GM21576 (cell line): ENCODE measurements around the gene SRRM4.

ENCODE experiments used
- ATAC-seq: cut with Tn5 transposase; IDR thresholded peaks from one replicate; pipeline ENCODE4 v1.9.1; 2021; ENCODE audit warnings: mild to moderate bottlenecking, moderate library complexity; ENCODE audit not compliant: unreplicated experiment

SRRM4 gene

DNA sequence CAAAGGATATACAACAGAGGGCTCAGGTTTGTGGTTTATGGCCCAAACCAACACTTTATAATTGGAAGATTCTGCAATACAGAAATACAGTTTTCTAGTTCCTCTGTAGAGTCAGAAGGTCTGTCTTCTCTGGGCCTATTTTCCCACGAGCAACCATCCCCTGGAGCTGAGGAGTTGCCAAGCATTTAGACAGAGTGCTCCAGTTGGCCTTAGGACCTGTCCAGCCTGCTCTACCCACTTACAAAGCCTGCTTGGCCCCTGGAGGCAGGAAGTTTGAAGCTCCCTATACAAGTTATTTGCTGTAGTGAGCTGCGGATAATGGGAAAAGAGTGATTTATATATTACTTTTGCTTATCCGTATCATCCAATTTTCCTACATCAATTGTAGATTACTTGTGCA lies 136.6 kb downstream of the SRRM4 start:
- ATAC-seq: no peak

DNA sequence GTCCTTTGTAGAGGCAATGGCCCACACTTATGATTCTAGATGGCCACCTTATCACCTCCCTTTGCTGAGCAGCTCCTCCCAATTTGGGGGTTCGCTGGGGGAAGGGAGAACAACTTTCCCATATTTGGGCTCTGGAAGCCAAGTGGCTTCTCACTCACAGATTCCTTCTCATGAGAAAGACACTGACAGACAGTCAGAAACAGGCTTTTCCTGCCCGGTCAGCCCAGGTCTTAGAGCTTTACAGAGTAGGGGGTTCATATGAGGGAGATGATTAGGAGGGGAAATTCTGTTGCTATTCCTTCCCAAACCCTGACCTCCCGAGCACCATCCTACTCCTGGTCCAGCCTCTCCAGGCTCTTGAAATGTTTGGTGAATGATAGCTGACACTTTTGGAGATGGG lies 137.3 kb downstream of the SRRM4 start:
- ATAC-seq: no peak

DNA sequence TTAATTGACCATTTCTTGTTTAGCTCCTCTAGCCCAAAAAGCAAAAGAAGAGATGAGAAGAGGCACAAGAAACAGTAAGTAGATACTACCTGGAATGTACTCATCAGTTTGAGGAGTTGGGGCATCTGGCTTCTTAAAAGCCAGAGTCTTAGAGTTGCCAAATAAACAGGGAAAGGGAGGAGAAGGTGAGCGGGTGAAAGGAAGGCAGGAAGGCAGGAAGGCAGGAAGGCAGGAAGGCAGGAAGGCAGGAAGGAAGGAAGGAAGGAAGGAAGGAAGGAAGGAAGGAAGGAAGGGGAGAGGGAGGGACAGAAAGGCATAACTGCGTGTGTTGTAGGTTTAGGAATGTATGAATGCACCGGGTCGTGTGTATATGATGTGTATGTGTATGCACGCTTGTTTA lies 140.7 kb downstream of the SRRM4 start:
- ATAC-seq: no peak

DNA sequence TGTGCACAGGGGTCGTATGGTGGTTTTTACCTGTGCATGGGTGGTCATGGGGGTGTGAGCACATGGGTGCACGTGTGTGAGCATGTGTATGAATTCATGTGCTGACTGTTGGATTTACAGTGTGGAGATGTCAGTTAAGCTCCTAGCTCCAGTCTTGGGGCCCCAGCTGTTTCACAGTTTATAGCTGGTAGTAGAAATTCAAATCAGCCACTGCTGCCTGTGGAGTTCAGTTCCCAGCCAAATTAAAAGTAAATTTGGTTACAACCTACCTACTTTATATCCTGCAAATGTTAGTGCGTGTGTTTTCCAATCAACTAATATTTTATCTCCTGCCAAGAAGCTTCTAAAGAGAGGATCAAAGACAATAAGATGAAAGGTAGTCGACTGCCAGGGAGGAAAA lies 141.4 kb downstream of the SRRM4 start:
- no peak for ATAC-seq

DNA sequence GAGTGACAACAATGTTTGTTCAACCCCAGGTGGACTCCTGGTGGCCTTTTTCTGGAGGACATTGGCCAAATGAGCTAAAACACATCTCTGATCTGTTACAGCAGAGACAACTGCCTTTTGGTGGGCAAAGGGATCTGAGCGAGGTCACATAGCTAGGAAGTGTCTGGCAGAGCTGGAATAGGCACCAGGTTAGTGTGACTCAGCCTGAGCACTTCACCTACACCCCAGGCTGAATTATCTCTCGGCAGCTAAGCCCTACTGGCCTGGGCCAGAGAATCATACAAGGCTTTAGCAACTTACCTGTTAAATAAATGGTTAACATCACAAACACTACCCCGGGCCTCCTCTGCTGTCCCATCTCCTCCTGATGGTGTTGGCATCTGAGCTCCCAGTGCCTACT lies 147.2 kb downstream of the SRRM4 start:
- ATAC-seq: no peak

DNA sequence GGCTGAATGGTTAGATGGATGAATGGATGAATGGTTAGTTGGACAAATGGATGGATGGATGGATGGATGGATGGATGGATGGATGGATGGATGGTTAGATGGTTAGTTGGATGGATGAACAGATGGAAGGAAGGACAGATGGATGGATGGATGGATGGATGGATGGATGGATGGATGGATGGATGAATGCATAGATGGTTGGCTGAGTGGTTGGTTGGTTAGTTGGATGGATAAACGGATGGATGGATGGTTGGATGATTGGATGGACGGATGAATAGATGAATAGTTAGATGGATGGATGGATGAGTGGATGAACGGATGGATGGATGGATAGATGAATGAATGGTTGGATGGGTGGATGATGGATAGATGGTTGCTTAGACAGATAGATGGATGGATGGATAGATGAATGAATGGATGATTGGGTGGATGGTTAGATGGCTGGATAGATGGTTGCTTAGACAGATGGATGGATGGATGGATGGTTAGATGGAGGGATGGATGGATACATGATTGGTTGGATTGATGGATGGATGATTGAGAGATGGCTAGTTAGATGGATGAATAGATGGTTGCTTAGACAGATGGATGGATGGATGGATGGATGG lies 148.6 kb downstream of the SRRM4 start:
- no peak for ATAC-seq

DNA sequence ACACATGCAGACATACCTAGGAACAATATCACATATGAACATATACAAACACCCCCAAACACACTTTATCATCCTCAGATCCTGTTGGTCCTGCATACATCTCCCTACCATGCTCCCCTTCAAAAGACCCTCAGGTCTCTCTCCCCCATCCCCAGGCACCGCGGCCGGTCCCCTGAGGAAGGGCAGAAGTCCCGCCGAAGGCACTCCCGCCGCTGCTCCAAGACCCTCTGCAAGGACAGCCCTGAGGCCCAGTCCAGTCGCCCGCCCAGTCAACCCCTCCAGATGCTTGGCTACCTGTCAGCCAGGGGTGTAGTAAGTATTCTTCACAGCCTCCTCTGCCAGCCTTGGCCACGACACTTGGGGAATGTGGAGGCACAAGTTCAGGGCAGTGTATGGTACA lies 149.2 kb downstream of the SRRM4 start:
- ATAC-seq: no peak

DNA sequence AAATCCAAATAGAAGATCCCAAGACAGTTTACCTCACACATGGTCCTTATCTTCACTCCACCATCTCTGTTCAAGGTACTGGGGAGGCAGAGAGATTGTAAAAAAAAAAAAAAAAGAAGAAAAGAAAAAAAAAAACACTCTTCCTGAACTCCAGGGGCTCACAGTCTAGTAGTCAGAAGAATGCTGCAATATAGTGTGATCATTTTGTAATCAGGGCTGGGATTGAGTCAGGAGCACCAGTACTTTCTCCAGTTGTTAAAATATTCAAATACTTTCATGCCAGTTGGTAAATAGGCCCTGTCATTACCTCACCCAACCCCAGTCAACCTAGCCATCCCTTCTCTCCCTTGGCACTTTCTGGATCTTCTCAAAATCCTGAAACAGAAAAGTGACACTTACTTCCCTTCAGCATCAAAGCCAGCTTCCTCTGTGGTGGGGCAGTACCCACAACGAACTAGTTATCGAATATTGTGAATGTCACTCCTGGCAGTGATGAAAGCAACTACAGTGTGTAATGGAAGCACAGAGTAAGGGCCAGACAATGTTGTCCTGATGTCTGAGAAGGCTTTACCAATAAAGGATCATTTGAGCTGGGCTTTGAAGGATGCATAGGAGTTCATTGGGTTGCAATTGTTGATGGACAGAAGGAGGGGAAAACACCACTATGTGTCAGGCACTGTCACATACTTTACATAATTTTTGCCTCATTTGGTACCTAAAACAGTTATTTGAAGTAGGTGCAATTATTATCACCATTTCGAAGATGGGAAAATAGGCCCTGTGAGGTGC lies 153.1 kb downstream of the SRRM4 start:
- ATAC-seq: no peak

DNA sequence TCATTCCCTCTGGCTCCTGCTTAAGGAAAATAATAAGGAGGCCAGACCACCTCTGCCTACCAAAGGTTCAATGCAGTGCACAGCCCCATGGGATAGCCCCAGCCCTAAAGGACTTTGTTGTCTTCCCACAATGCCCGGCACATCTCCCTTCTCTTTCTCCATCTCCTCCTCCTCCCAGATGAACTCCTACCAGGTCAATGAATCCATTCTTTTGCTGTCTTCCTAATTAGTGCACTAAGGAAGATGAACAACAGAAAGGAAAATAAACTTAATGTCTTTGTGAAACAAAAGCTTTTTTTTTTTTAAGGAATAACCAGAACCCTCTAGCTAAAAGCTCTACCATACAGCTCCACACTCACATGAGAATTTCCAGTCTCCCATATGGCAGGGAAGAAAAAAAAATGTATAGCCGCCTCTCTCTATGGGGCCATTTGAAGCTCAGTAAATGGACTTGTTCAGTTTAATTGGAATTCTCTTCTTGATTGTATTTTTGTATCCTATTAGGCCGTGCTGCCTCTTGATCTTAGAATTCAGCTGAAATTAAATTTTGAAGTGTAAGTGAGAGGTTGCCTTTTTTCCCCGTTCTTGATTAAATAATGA lies 155.6 kb downstream of the SRRM4 start:
- no peak for ATAC-seq

DNA sequence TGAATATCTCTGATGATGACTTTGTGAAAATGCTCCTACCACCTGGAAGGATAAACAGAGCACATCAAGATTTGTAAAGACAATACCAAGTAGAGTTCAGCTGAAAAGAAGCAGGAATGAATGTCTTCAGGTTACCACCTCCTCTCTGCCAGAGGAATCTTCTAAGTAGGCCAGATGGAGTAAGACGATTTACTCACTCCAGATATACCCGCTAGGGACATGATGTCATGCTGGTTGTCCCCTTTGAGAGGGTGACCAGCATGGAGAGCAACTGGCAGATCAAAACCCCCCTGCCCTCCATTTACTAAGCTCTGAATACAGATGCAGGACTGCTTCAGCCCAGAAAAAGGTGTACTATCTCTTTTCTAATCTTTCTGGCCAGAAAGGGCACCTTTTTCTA lies 158.1 kb downstream of the SRRM4 start:
- no peak for ATAC-seq

DNA sequence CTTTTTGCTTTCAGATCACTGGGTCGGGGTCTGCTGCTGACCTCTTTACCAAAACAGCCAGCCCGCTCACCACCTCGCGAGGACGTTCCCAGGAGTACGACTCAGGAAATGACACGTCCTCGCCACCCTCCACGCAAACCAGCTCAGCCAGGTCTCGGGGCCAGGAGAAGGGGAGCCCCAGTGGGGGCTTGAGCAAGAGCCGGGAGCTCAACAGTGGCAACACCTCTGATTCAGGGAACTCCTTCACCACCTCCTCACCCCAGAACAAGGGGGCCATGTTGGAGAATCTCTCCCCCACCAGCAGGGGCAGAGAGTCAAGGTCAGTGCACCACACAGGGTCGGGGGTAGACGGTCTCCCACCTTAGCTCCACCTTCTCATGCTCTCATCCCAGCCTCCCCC lies 164.0 kb downstream of the SRRM4 start:
- ATAC-seq: no peak

DNA sequence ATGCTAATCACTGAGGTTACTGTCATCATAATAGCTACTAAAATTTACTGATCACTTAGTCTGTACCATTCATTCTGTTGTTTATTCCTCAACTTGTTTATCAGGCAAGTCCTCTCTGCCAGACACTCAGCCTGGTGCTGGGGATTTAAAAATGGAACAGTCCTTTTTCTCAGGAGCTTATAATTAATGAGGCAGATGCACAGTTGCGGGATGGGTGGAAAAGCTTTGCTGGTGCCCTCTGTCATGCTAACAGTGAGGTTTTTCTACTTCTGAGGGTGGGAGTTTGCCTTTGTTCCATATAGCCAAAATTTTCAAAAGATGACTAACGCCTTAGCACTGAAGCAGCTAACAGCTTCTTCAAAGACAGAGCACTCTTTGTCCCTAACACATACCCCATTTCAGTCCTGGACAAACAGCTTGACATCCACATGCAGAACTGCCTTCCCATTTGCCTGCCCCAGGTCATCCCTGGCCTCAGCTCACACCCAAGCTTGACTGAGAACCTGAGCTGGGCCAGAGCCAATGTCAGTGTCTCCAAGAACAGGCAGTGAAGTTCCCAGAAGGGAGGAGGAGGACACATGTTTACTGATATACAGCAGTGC lies 166.6 kb downstream of the SRRM4 start:
- ATAC-seq: no peak

DNA sequence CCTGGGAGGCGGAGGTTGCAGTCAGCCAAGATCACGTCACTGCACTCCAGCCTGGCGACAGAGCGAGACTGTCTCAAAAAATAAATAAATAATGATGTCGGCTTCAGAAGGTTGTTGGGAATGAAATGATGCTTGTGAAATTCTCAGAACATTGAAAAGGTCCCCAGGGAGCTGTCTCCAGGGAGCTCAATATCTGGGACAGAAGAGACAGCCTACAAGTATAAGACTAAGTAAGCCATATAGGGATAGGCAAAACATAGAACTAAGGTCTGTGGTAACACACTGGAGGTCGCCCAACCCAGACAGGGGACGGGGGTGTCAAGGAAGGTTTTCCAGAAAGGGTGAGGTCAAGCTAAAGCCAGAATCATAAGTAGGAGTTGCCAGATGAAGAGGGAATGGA lies 167.9 kb downstream of the SRRM4 start:
- no peak for ATAC-seq

DNA sequence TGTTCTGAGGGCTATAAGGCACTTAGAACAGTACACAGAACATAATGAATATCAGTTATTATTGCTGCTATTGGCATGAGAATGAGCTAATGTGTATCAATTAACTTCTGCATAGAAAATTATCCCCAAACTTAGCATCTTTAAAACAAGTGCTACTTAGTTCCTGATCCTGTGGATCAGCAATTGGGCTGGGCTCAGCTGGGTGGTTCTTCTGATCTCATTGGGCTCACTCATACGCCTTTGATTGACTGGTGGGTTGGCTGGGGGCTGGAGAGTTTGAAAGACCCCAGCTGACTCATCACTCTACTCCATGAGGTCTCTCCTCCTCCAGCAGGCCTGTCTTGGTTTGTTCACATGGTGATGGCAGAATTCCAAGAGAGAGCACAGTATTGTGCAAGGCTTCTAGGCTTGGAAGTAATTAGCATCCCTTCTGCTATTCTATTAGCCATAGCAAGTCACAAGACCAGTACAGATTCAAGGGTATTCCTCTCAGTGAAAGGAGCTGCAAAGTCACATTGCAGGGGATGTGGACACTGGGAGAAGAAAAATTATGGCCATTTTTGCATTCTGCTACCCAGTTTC lies 170.2 kb downstream of the SRRM4 start:
- no peak for ATAC-seq

DNA sequence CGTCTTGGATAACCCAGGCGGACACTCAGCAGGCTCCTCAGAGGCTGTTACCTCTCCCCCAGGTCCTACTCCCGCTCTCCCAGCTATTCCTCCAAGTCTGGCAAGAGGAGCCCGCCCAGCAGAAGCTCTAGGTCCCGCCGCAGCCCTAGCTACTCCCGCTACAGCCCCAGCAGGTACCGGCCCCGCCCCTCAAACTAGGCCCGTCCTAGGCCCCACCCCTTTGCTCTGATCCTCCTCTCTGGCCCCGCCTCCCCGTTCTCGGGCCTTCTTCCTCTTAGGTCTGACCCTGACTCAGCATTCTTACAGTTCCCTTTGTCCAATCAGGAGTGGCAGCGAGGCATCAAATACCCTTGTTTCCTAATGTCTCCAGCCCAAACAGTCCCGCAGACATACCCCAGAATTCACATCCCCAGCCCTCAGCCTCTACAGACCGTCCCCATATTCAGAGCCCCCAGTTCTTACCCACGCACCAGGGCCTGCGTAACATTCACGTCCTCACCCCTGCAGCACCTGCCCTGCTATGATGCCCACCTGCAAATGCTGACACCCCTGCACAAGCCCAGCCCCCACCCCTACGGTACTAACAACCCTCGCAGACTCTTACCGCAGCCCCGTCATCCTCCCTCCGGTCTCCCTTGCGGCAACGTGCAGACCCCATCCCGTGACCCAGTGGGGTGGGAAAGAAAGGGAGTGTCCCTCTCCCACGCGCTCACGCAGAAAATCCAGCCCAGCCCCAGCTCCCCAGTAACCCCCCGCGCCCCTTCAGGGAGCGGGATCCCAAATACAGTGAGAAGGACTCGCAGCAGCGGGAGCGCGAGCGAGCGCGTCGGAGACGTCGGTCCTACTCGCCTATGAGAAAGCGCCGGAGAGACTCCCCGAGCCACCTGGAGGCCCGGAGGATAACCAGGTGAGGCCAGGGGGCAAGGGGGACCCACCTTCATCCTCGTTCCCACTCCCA lies 172.4 kb downstream of the SRRM4 start:
- no peak for ATAC-seq

DNA sequence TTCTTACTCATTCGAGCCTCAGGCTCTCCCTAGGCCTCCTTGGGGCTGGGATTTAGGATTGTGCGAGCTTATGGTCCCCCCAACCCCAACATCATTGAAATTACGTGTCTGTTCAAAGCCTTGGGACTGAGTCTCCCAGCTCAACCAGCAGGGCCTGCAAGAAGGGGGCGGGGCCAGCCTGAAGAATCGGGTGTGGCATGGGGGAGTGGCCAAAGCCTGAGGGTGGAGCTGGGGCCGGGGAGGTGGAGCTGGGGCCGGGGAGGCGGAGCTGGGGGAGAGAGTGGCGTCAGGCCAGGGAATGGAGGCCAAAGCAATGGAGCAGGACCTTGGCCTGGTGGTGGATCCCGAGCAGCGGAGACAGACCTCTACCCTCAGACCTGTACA lies 173.1 kb downstream of the SRRM4 start:
- no peak for ATAC-seq

DNA sequence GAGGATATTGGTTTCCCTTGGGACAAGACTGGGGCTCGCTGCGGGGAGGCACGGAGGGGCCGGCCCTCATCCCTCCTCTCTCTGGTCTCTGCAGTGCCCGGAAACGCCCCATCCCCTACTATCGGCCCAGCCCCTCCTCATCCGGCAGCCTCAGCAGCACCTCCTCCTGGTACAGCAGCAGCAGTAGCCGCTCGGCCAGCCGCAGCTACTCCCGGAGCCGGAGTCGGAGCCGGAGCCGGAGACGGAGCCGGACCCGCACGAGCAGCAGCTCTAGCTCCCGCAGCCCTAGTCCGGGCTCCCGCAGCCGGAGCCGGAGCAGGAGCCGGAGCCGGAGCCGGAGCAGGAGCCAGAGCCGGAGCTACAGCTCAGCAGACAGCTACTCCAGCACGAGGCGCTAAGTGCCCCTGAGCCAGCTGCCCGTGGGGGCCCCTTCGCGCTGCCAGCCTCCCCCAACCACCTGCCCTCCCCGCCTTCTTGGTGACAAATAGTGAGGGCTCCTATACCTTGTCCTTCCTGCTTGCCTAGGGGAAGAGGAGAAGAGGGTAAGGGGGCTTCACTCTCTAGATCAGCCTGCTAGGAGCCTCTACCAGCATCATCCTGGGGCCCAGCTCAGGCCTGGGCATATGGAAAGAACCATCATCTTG lies 175.2 kb downstream of the SRRM4 start:
- ATAC-seq: no peak

DNA sequence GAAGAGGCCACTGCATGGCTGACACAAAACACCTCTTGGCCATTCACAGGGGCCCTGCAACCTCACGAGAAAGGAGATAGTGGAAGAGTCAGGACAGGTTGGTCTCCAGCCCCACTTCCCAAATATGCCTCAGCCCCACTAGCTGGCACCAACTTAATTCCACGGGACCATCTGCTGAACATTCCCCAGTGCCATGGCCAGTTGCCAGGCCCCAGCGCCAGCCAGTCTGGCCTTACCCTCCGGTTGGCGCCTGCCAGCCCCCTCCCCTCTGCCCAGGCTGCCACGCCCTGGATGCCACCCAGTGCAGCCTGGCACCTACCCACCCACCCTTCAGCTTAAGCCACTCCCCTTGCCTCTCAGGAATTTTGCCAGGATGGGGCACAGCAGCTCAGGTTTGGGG lies 176.2 kb downstream of the SRRM4 start:
- no peak for ATAC-seq

DNA sequence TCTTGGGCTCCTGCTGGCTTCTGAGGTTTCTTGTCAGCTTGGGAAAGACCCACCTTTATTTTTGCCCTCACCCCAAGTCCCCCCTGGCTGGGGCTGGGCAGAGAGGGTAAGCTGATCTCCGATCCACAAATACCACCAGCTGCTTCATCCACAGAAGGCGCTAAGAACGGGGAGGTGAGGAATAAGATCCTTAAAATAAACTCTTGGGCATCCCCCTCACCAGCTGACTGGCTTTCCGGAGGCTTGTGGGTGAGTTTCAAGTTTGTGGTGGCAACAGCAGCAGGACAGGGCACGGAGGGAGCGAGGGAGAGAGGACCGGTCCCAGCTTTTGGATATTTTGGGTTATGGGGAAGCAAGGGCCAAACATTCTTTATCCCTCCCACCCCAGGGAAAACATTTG lies 176.6 kb downstream of the SRRM4 start:
- ATAC-seq: no peak

DNA sequence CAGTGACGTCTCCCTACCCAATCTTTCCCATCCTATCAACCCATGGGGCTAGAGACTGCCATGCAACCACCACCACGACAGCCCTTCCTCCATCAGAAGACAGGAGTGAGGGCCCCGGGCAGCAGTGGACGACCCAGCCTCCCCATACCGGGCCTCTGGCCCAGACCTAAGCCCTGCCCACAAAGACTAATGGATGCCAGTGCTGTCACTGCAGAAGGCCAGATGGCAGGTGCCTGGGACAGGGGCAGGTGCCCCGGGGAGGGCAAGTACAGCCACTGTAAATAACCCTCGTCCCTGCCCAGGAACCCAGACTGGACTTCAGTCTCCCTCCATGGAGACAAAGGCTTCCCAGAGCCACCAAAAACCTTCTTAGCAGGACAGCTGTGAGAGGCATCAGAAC lies 177.1 kb downstream of the SRRM4 start:
- no peak for ATAC-seq
